PC-3 (cell line): ENCODE data around the gene INSIG1. TPM values are rescaled to one million over a fixed set of nuclear protein-coding genes. Genes with fewer than 3 reads are reported as not detected.

Experiments
- ATAC-seq: fragments of 200-7000 bp; cut with Tn5 transposase; 2 replicates; pipeline ENCODE4 v1.9.1; 2020; ENCODE audit warnings: mild to moderate bottlenecking, moderate library complexity
- BruUV-seq: library from RNA; stranded (reverse); fragments of 400-500 nt; replicated peaks from 2 replicates; lab custom pipeline; 2021; lab: Mats Ljungman, UMichigan
- CTCF ChIA-PET: fragments of 300-600 bp; sonication (Branson Sonifier 250); formaldehyde crosslinking; loops from one replicate; lab custom pipeline; 2022; ENCODE audit warnings: antibody characterized with exemption; lab: Charles Lee
- POLR2A ChIA-PET: fragments of 300-600 bp; sonication (Branson Sonifier 250); formaldehyde crosslinking; loops from one replicate; lab custom pipeline; 2022; ENCODE audit warnings: antibody characterized with exemption; ENCODE audit not compliant: unreplicated experiment; lab: Charles Lee
- DNase-seq: peaks from one replicate; pipeline ENCODE4 v3.0.0-alpha.2; 2015
- H2AFZ ChIP-seq: fragments of 300-600 bp; sonication (generic); 2 replicates; pipeline ENCODE4 v1.6.0; 2016; ENCODE audit warnings: antibody characterized with exemption, low read length
- H3F3A ChIP-seq: fragments of 300-600 bp; sonication (generic); one replicate; pipeline ENCODE4 v1.6.0; 2017; ENCODE audit warnings: antibody characterized with exemption, low read length, control low read depth, mild to moderate bottlenecking; ENCODE audit not compliant: unreplicated experiment
- H3K27ac ChIP-seq: fragments of 300-600 bp; sonication (generic); 2 replicates; pipeline ENCODE4 v1.5.1; 2016; ENCODE audit warnings: mild to moderate bottlenecking, low read length
- H3K27me3 ChIP-seq: fragments of 300-600 bp; sonication (generic); 2 replicates; pipeline ENCODE4 v1.6.1; 2016; ENCODE audit warnings: low read length, mixed read lengths
- H3K36me3 ChIP-seq: fragments of 300-600 bp; sonication (generic); 2 replicates; pipeline ENCODE4 v1.6.1; 2016; ENCODE audit warnings: low read depth, mixed run types, low read length, mixed read lengths
- H3K4me1 ChIP-seq: fragments of 300-600 bp; sonication (generic); 2 replicates; pipeline ENCODE4 v1.5.1; 2016; ENCODE audit warnings: low read length; ENCODE audit not compliant: insufficient read depth
- H3K4me2 ChIP-seq: fragments of 300-600 bp; sonication (generic); 2 replicates; pipeline ENCODE4 v1.6.0; 2016; ENCODE audit warnings: low read length
- H3K4me3 ChIP-seq: fragments of 300-600 bp; sonication (generic); 2 replicates; pipeline ENCODE4 v1.5.1; 2016; ENCODE audit warnings: mild to moderate bottlenecking, low read length, mixed read lengths
- H3K79me2 ChIP-seq: fragments of 300-600 bp; sonication (generic); 2 replicates; pipeline ENCODE4 v1.6.1; 2017; ENCODE audit warnings: low read length, mixed read lengths
- H3K9ac ChIP-seq: fragments of 300-600 bp; sonication (generic); 2 replicates; pipeline ENCODE4 v1.6.0; 2016; ENCODE audit warnings: mild to moderate bottlenecking, low read length
- H3K9me2 ChIP-seq: fragments of 300-600 bp; sonication (generic); replicated peaks from 2 replicates; pipeline ENCODE4 v1.6.1; 2016; ENCODE audit warnings: mixed run types, low read length, mixed read lengths
- H3K9me3 ChIP-seq: fragments of 300-600 bp; sonication (generic); 2 replicates; pipeline ENCODE4 v1.6.1; 2016; ENCODE audit warnings: low read length, mixed read lengths
- H4K20me1 ChIP-seq: fragments of 300-600 bp; sonication (generic); 2 replicates; pipeline ENCODE4 v1.6.1; 2016; ENCODE audit warnings: low read length, mixed read lengths
- CTCF ChIP-seq: fragments of 300-600 bp; sonication (generic); conservative IDR thresholded peaks from 2 replicates; pipeline ENCODE4 v1.5.1; 2017; ENCODE audit warnings: antibody characterized with exemption, low read depth, mild to moderate bottlenecking, low read length
- EZH2 ChIP-seq: fragments of 300-600 bp; sonication (generic); IDR thresholded peaks from one replicate; pipeline ENCODE4 v1.6.1; 2017; ENCODE audit warnings: antibody characterized with exemption, mild to moderate bottlenecking, low read length; ENCODE audit not compliant: unreplicated experiment
- EZH2phosphoT487 ChIP-seq: fragments of 300-600 bp; sonication (generic); IDR thresholded peaks from 2 replicates; pipeline ENCODE4 v1.6.1; 2018; ENCODE audit warnings: mild to moderate bottlenecking, antibody characterized with exemption, low read length, borderline replicate concordance
- intact Hi-C: fragments of 100-400 bp; cut with micrococcal nuclease; formaldehyde crosslinking; loops from 2 replicates; pipeline ENCODE4 v1.9.0; 2023
- total RNA-seq: library from RNA; depleted of rRNA; stranded (reverse); fragments of >200 nt; gene quantifications from 2 replicates; pipeline ENCODE4 v1.2.3, GENCODE V29; 2014

INSIG1 gene
- total RNA-seq, 1 experiment from 2014 or later = 83.3 TPM

GRCh38 chr7:155341463-155341983 lies 43.8 kb downstream of the INSIG1 start:
- no peaks in the 10 kb centered on the region for H3K9me3 ChIP-seq
- POLR2A ChIA-PET = no interaction called here
- CTCF ChIA-PET = no interaction called here
- no peaks in the 10 kb centered on the region for H3K79me2 ChIP-seq
- H3K27ac ChIP-seq = no peak overlapping the region
- no peak overlapping the region for H3K9ac ChIP-seq
- no TSS peak for BruUV-seq
- no peaks in the 10 kb centered on the region for H3K9me2 ChIP-seq
- H4K20me1 ChIP-seq = no peaks in the 10 kb centered on the region
- ATAC-seq = no peak
- H3K4me2 ChIP-seq = no peak overlapping the region
- no peak overlapping the region for H2AFZ ChIP-seq
- no peak overlapping the region for H3K4me3 ChIP-seq
- intact Hi-C loops = no loop called here
- peaks cover 38% of the 10 kb centered on the region for H3K27me3 ChIP-seq
- H3K4me1 ChIP-seq = no peaks in the 10 kb centered on the region; the same call in 1 of the 2 replicates
- H3F3A ChIP-seq = no peaks in the 10 kb centered on the region
- H3K36me3 ChIP-seq = no peaks in the 10 kb centered on the region
- no peak for TF ChIP-seq EZH2
- no peak for TF ChIP-seq CTCF
- TF ChIP-seq EZH2phosphoT487 = no peak
- DNase-seq = no peak

- no peak for DNase-seq
- no peaks in the 10 kb centered on the region for H4K20me1 ChIP-seq
- ChIA-PET CTCF (interaction anchor here (1.1 kb wide), 1 partner anchor 415 kb away, joined by 3 read pairs; no protein-coding TSS in a partner anchor), POLR2A (interaction anchor here (0.6 kb wide), 1 partner anchor 1867 kb away, joined by 6 read pairs; no protein-coding TSS in a partner anchor)
- ATAC-seq = no peak
- intact Hi-C loops = no loop called here
- no TSS peak for BruUV-seq
- no peak for TF ChIP-seq EZH2
- TF ChIP-seq EZH2phosphoT487 = no peak
- TF ChIP-seq CTCF = no peak
- no peak overlapping the region for H3K4me3 ChIP-seq
- H3K9ac ChIP-seq = no peak overlapping the region
- H3K27me3 ChIP-seq = peaks cover 30% of the 10 kb centered on the region
- no peaks in the 10 kb centered on the region for H3K9me2 ChIP-seq
- H3K4me2 ChIP-seq = no peak overlapping the region
- H3K36me3 ChIP-seq = no peaks in the 10 kb centered on the region
- H3K4me1 ChIP-seq = no peaks in the 10 kb centered on the region; the same call in 1 of the 2 replicates
- H3K79me2 ChIP-seq = no peaks in the 10 kb centered on the region
- H3K9me3 ChIP-seq = no peaks in the 10 kb centered on the region
- no peaks in the 10 kb centered on the region for H3F3A ChIP-seq
- H2AFZ ChIP-seq = no peak overlapping the region
- no peak overlapping the region for H3K27ac ChIP-seq
Observed at GRCh38 chr7:155342313-155342712, 44.6 kb downstream of the INSIG1 start.

GRCh38 chr7:155343150-155343549 lies 45.5 kb downstream of the INSIG1 start:
- no peak overlapping the region for H2AFZ ChIP-seq
- H3K4me3 ChIP-seq = no peak overlapping the region
- H3K9me2 ChIP-seq = no peaks in the 10 kb centered on the region
- H4K20me1 ChIP-seq = no peaks in the 10 kb centered on the region
- no peak overlapping the region for H3K4me2 ChIP-seq
- no peaks in the 10 kb centered on the region for H3K79me2 ChIP-seq
- intact Hi-C loops = no loop called here
- POLR2A ChIA-PET = interaction anchor here (0.6 kb wide), 1 partner anchor 1866 kb away, joined by 6 read pairs; no protein-coding TSS in a partner anchor
- TF ChIP-seq CTCF (no peak), EZH2phosphoT487 (no peak), EZH2 (no peak)
- no peak overlapping the region for H3K9ac ChIP-seq
- no TSS peak for BruUV-seq
- no peaks in the 10 kb centered on the region; the same call in 1 of the 2 replicates for H3K4me1 ChIP-seq
- H3K36me3 ChIP-seq = no peaks in the 10 kb centered on the region
- peaks cover 24% of the 10 kb centered on the region for H3K27me3 ChIP-seq
- H3K27ac ChIP-seq = no peak overlapping the region
- DNase-seq (no peak), ATAC-seq (no peak)
- H3K9me3 ChIP-seq = no peaks in the 10 kb centered on the region
- CTCF ChIA-PET = interaction anchor here (1.1 kb wide), 1 partner anchor 416 kb away, joined by 3 read pairs; no protein-coding TSS in a partner anchor
- no peaks in the 10 kb centered on the region for H3F3A ChIP-seq
